NCI-H526 treated with DMSO at 0.1 percent for 48 hours (cell line): ENCODE measurements around the gene ATAD5.
"Not testable (repeated sequence)": the region's sequence is repeated elsewhere in the genome, so short reads cannot be mapped to it uniquely, and the experiment has no call there.

ENCODE experiments used
- DNase-seq: peaks from one replicate; lab custom pipeline; 2025; lab: John Stamatoyannopoulos, UW

The ATAD5 gene

DNA sequence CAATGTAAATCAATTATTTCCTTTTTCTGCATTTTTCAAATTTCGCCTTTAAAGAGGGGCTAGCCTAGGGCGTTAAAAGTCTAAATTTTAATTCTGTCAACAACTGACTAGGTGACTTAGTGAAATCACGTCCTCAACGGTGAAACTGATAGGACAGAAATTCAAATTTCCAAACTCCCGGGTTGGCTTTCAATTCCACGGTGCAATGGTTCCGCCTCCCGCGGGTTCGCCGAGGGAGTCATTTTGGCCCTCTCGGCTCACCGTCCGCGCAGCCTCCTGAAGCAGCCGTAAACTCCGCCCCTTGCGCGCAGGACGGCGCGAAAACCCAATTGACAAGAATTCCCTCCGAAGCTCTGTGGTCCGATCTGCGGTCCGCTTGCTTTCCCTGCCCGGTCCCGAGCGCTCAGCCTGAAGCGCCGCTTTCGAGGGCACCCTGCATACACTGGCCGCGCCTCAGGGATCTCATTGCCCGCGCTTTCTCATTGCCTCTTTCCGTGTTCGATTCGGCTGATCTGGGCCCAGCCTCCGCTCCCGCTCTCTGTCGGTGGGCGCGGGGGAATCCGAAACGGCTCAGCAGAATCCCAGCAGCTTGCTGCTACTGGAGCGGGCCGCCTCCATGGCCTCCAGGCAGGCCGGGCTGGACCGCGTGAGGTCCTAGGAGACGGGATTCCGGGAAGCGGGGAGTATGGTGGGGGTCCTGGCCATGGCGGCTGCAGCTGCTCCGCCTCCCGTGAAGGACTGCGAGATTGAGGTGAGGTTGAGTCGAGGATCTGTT, at the start of gene ATAD5:
TSS of gene ATAD5 (plus strand) at position 304 of the 775 bp plus-strand sequence. CDS start at position 686, 382 bp downstream.
- peak; percentile 96 for DNase-seq

DNA sequence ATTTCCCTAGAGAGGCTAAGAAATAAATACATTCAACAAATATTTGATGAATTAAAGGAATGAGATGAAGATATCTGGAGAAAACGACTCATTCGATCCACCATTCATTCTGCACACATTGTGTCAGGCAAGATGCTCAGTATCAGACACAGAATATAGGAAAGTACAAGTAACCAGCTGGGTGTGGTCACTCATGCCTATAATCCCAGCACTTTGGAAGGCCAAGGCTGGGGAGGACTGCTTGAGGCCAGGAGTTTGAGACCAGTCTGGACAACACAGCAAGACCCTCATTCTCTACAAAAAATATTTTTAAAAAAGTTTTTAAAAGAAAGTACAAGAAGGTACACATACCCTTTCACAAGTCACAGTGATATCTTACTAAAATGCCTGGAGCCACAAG, 49.6 kb upstream of the ATAD5 start:
- no peak for DNase-seq

- no peak for DNase-seq
These were observed 42.8 kb upstream of the ATAD5 start for GRCh38 chr17:30788918-30789317.

DNA sequence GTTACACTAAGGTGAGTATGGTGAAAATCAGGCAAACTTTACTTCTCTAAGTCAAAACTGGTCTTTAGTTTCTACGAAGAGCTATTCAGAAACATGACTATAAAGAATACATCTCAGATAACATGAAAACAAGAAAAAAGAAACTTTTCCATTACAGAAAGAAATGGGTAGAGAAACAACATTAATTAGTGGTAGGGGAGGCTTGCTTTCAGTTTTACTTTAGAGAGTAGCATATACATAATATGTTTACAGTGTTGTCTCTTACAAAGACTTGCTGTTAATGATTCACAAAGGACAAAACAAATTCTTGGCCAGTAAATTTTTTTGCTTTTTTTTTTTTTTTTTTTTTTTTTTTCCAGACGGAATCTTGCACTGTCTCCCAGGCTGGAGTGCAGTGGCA, 41.5 kb upstream of the ATAD5 start:
- DNase-seq = no peak

GRCh38 chr17:30793282-30793977, 38.3 kb upstream of the ATAD5 start:
- DNase-seq = no peak

DNA sequence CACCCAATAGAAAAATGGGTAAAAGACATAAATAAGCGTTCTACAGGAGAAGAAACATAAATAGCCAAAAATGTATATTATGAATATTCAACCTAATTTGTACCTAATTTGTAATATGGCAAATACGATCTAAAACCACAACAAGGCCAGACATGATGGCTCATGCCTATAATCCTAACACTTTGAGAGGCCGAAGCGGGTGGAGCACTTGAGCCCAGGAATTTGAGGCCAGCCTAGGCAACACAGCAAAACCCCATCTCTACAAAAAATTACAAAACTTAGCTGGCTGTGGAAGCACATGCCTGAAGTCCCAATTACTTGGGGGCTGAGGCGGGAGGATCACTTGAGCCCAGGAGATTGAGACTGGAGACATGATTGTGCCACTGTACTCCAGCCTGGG, 37.4 kb upstream of the ATAD5 start:
- no peak for DNase-seq

DNA sequence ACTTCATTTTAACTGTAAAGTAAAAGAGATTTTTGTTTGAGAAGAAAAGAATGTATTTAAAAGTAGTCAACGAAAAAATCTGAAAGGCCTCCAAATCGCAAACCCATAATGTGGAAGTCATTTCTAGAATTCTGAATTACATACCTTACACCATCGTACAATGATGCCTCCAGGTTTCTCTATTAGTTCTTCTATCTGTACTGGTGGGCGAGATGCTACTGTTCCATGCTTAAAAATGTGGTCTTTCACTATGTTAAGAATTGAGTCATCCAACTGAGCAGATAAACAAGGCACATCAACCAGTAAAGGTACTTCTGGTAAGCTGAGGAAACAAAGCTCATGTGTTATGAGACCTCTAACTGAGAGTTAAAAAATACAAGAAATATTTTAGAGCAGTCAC, 35.8 kb upstream of the ATAD5 start:
- no peak for DNase-seq

GRCh38 chr17:30801671-30802070, 30.1 kb upstream of the ATAD5 start:
- no peak for DNase-seq

GRCh38 chr17:30805944-30806456, 25.8 kb upstream of the ATAD5 start:
- no peak for DNase-seq

GRCh38 chr17:30807896-30808295, 23.9 kb upstream of the ATAD5 start:
- no peak for DNase-seq

- no peak for DNase-seq
These were observed 22.9 kb upstream of the ATAD5 start for GRCh38 chr17:30808785-30809286.

DNA sequence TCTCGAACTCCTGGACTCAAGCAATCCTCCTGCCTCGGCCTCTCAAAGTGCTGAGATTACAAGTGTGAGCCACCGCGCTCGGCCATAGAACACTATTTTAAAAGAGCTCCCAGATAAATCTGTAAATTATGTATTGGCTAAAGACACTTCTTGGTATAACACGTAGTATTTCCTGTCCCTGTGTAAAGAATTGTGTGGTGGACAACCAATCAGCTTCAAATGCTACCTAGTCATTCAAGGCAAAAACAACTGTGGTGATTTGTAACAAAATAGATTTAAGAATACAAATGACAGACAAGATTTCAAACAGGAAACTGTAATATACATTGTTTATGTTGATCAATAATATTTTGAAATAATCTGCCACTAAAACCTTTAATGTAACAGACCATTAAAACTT, 21.9 kb upstream of the ATAD5 start:
- DNase-seq = no peak

- DNase-seq = no peak
These were observed 19.3 kb upstream of the ATAD5 start for GRCh38 chr17:30812218-30813177.

DNA sequence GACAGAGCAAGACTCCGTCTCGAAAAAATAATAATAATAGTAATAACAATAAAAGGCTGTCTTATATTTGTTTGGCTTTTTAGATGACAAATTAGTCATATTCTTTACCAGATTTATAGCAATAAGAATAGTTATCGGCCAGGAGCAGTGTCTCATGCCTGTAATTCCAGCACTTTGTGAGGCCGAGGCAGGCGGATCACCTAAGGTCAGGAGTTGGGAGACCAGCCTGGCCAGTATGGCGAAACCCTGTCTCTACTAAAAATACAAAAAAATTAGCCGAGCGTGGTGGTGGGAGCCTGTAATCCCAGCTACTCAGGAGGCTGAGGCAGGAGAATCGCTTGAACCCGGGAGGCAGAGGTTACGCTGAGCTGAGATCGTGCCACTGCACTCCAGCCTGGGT, 17.5 kb upstream of the ATAD5 start:
- DNase-seq = not testable (repeated sequence)

GRCh38 chr17:30814860-30815259, 16.9 kb upstream of the ATAD5 start:
- DNase-seq = not testable (repeated sequence)

DNA sequence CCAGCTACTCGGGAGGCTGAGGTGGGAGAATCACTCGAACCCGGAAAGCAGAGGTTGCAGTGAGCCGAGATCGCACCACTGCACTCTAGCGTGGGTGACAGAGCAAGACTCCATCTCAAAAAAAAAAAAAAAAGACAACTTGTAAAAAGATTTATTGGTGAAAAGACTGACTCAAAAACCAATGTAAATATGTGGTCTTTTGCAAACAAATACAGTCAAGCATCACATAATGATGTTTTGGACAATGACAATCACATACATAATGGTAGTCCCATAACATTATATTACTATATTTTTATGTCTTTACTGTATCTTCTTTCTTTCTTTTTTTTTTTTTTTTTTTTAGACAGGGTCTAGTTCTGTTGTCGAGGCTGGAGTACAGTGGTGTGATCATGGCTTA, 15.6 kb upstream of the ATAD5 start:
- DNase-seq = no peak

DNA sequence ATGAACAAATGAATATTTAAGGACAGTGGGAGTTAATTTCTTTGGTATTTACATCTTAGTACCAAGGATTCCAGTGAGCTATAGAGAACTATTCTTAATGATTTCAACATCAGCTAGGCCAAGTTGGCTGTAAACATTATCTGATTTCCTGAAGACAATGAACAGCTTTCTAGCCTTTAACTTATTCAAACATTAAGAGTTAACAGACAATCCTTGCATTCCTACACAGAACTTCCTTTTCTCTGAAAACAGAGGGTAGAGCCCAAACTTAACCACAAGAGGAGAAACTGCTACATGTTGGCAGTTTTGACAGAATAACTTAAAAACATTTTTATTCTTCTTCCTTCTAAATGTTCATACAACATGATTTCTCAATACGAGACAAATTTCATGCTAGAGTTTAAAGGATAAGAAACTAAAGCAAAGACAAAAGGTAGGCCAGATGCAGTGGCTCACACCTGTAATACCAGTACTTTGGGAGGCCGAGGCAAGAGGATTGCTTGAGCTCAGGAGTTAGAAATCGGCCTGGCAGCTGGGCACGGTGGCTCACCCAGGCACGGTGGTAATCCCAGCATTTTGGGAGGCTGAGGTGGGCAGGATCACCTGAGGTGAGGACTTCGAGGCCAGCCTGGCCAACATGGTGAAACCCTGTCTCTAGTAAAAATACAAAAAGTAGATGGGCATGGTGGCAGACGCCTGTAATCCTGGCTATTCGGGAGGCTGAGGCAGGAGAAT, 11.6 kb upstream of the ATAD5 start:
- DNase-seq = no peak

- no peak for DNase-seq
These were observed 9.7 kb upstream of the ATAD5 start for GRCh38 chr17:30821871-30822723.

GRCh38 chr17:30822919-30823318, 8.8 kb upstream of the ATAD5 start:
- peak; percentile 72 for DNase-seq

DNA sequence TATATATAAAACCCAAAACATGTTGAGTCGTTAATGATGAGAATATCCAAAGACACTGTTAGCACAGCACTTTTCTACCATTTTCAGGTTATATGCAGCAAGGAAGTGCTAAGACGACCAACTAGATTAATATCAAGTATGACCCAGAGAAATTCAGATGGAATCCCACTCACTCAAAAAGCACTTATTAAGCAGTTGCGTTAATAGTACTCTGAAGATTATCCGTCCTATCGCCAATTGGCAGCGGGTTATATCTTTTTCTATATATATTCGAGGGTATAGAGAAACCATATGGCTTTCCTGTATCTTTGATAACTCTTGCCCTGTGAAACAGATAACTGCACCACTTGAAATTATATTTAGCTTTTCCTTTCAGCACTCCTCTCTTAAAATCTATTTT, 8.3 kb upstream of the ATAD5 start:
- DNase-seq = no peak
